ENCODE data around the gene CUBN. TPM values are rescaled to one million over a fixed set of nuclear protein-coding genes. Genes with fewer than 3 reads are reported as not detected.

The CUBN gene
- total RNA-seq, 1 donor from 2014 or later = 2.7 TPM

DNA sequence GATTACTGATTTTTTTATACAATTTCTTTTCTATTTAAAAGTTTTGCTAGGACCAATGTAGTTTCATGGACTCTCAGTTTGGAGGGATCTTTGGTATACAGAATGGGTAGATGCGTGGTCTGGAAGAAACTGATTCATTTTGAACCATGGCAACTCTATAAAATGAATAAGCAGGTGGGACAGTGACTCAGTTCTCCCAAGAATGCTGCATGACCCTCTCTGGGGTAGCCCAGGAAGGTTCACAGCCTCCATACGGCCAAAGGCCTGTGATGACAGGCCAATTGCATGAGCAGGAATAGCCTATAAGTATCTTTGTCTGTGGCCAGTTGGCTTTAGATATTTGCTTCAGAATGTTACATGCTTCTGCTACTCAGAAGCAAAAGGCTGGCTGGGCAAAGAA lies 199.1 kb downstream of the CUBN start:
- no peaks in the 10 kb centered on the region for H3K9me3 ChIP-seq (ENCODE audit: insufficient read depth, low read depth, low read length)
- H3K36me3 ChIP-seq (ENCODE audit: insufficient read depth, low read length) = no peaks in the 10 kb centered on the region
- Mint-ChIP-seq H3K36me3 (ENCODE audit: low read depth, unreplicated experiment) (peaks cover 5% of the 10 kb centered on the region), H3K4me3 (ENCODE audit: unreplicated experiment) (no peak overlapping the region), H3K4me1 (ENCODE audit: low read depth, unreplicated experiment) (peaks cover 3% of the 10 kb centered on the region), H3K9me3 (ENCODE audit: unreplicated experiment) (no peaks in the 10 kb centered on the region), H3K27me3 (ENCODE audit: low read depth, unreplicated experiment) (no peaks in the 10 kb centered on the region), H3K27ac (ENCODE audit: unreplicated experiment) (no peak overlapping the region)
- H4K20me1 ChIP-seq (ENCODE audit: insufficient read depth, low read length) = no peaks in the 10 kb centered on the region
- no peak overlapping the region for H3K9ac ChIP-seq (ENCODE audit: low read length)
- H3K27me3 ChIP-seq (ENCODE audit: insufficient read depth, low read length) = no peaks in the 10 kb centered on the region
- no peak overlapping the region for H3K27ac ChIP-seq (ENCODE audit: low read depth, low read length)
- H2AFZ ChIP-seq (ENCODE audit: low read depth, low read length) = no peak overlapping the region
- no peaks in the 10 kb centered on the region for H3K79me2 ChIP-seq (ENCODE audit: insufficient read depth, low read length)
- DNase-seq (ENCODE audit: low read depth) = no peak
- no peak for TF ChIP-seq EZH2 (IDR thresholded peaks at IDR 0.05; ENCODE audit: insufficient read depth, low read length)
- TF ChIP-seq, protein P1, sequence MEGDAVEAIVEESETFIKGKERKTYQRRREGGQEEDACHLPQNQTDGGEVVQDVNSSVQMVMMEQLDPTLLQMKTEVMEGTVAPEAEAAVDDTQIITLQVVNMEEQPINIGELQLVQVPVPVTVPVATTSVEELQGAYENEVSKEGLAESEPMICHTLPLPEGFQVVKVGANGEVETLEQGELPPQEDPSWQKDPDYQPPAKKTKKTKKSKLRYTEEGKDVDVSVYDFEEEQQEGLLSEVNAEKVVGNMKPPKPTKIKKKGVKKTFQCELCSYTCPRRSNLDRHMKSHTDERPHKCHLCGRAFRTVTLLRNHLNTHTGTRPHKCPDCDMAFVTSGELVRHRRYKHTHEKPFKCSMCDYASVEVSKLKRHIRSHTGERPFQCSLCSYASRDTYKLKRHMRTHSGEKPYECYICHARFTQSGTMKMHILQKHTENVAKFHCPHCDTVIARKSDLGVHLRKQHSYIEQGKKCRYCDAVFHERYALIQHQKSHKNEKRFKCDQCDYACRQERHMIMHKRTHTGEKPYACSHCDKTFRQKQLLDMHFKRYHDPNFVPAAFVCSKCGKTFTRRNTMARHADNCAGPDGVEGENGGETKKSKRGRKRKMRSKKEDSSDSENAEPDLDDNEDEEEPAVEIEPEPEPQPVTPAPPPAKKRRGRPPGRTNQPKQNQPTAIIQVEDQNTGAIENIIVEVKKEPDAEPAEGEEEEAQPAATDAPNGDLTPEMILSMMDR (IDR thresholded peaks at IDR 0.05; ENCODE audit: insufficient read depth, low read depth, low read length) = no peak
- H3K4me2 ChIP-seq (ENCODE audit: low read length) = no peak overlapping the region
- no peak for FAIRE-seq
- no peak overlapping the region for H3K4me3 ChIP-seq (ENCODE audit: insufficient read depth, low read depth, low read length)
- H3K4me1 ChIP-seq (ENCODE audit: insufficient read depth, low read length) = no peaks in the 10 kb centered on the region

DNA sequence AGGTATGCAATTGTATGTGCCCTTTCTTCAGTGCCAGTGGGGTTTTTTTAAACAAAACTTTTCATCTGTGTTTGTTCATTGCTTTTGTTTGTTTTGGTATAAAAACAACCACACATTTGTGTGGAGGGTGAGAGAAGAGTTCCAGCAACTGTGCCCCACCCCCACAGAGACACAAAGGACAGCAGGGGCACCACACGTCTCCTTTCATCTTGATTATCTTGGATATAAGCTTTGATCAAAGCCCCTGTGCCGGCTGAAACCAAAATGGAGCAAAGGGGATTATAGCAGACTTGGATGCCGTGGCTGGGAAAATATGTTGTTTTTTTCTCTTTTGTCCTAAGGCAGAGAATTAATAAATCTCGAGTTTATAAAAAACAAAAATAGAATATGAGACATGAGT lies 200.5 kb downstream of the CUBN start:
- no peak overlapping the region for H2AFZ ChIP-seq (ENCODE audit: low read depth, low read length)
- DNase-seq (ENCODE audit: low read depth) (no peak), FAIRE-seq (no peak)
- no peak overlapping the region for H3K4me3 ChIP-seq (ENCODE audit: insufficient read depth, low read depth, low read length)
- no peaks in the 10 kb centered on the region for H4K20me1 ChIP-seq (ENCODE audit: insufficient read depth, low read length)
- H3K36me3 ChIP-seq (ENCODE audit: insufficient read depth, low read length) = no peaks in the 10 kb centered on the region
- peaks cover 5% of the 10 kb centered on the region for H3K36me3 Mint-ChIP-seq (ENCODE audit: low read depth, unreplicated experiment)
- peaks cover 3% of the 10 kb centered on the region for H3K4me1 Mint-ChIP-seq (ENCODE audit: low read depth, unreplicated experiment)
- H3K9me3 Mint-ChIP-seq (ENCODE audit: unreplicated experiment) = no peaks in the 10 kb centered on the region
- no peak overlapping the region for H3K27ac Mint-ChIP-seq (ENCODE audit: unreplicated experiment)
- no peaks in the 10 kb centered on the region for H3K9me3 ChIP-seq (ENCODE audit: insufficient read depth, low read depth, low read length)
- H3K27me3 ChIP-seq (ENCODE audit: insufficient read depth, low read length) = no peaks in the 10 kb centered on the region
- no peak for TF ChIP-seq EZH2 (IDR thresholded peaks at IDR 0.05; ENCODE audit: insufficient read depth, low read length)
- TF ChIP-seq, protein P1 (IDR thresholded peaks at IDR 0.05; ENCODE audit: insufficient read depth, low read depth, low read length) = no peak
- H3K27me3 Mint-ChIP-seq (ENCODE audit: low read depth, unreplicated experiment) = no peaks in the 10 kb centered on the region
- H3K4me1 ChIP-seq (ENCODE audit: insufficient read depth, low read length) = no peaks in the 10 kb centered on the region
- H3K27ac ChIP-seq (ENCODE audit: low read depth, low read length) = no peak overlapping the region
- H3K4me3 Mint-ChIP-seq (ENCODE audit: unreplicated experiment) = no peak overlapping the region
- no peak overlapping the region for H3K9ac ChIP-seq (ENCODE audit: low read length)
- H3K79me2 ChIP-seq (ENCODE audit: insufficient read depth, low read length) = no peaks in the 10 kb centered on the region
- no peak overlapping the region for H3K4me2 ChIP-seq (ENCODE audit: low read length)

DNA sequence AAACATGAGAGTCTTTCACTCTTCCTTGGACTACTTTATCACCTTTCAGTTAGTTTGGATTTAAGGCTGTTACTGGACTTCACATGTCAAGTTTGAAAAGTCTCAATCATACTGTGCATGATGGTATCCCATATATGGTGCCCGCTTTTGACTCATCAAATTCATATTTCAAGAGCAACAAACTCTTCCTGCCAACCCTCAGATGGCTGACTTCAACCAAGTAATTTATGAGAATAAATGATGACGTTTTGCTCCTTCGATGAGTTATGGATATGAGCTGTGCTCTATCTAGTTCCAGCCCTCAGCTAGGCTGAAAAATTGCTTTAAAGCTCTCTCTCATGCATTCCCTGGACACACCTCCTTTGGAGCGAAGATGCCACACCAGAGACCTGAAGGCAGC lies 202.1 kb downstream of the CUBN start:
- H3K36me3 Mint-ChIP-seq (ENCODE audit: low read depth, unreplicated experiment) = peaks cover 5% of the 10 kb centered on the region
- no peak overlapping the region for H2AFZ ChIP-seq (ENCODE audit: low read depth, low read length)
- no peaks in the 10 kb centered on the region for H3K4me1 Mint-ChIP-seq (ENCODE audit: low read depth, unreplicated experiment)
- H3K79me2 ChIP-seq (ENCODE audit: insufficient read depth, low read length) = no peaks in the 10 kb centered on the region
- H3K4me1 ChIP-seq (ENCODE audit: insufficient read depth, low read length) = no peaks in the 10 kb centered on the region
- H3K9me3 Mint-ChIP-seq (ENCODE audit: unreplicated experiment) = no peaks in the 10 kb centered on the region
- H3K9me3 ChIP-seq (ENCODE audit: insufficient read depth, low read depth, low read length) = no peaks in the 10 kb centered on the region
- no peaks in the 10 kb centered on the region for H3K27me3 ChIP-seq (ENCODE audit: insufficient read depth, low read length)
- no peak overlapping the region for H3K9ac ChIP-seq (ENCODE audit: low read length)
- H3K27me3 Mint-ChIP-seq (ENCODE audit: low read depth, unreplicated experiment) = no peaks in the 10 kb centered on the region
- H3K27ac ChIP-seq (ENCODE audit: low read depth, low read length) = no peak overlapping the region
- no peak overlapping the region for H3K4me3 Mint-ChIP-seq (ENCODE audit: unreplicated experiment)
- no peaks in the 10 kb centered on the region for H4K20me1 ChIP-seq (ENCODE audit: insufficient read depth, low read length)
- DNase-seq (ENCODE audit: low read depth) (no peak), FAIRE-seq (no peak)
- no peak for TF ChIP-seq EZH2 (IDR thresholded peaks at IDR 0.05; ENCODE audit: insufficient read depth, low read length)
- TF ChIP-seq, protein P1 (IDR thresholded peaks at IDR 0.05; ENCODE audit: insufficient read depth, low read depth, low read length) = no peak
- no peak overlapping the region for H3K4me2 ChIP-seq (ENCODE audit: low read length)
- no peak overlapping the region for H3K4me3 ChIP-seq (ENCODE audit: insufficient read depth, low read depth, low read length)
- H3K36me3 ChIP-seq (ENCODE audit: insufficient read depth, low read length) = no peaks in the 10 kb centered on the region
- H3K27ac Mint-ChIP-seq (ENCODE audit: unreplicated experiment) = no peak overlapping the region

Measured in astrocyte (in vitro differentiated cells and primary cell).